Astrocyte of the hippocampus (primary cell): ENCODE measurements around the gene FAM131B.

Source experiments
- DNase-seq: peaks from one replicate; pipeline ENCODE4 v3.0.0; 2011; ENCODE audit warnings: low read depth, low spot score

Gene FAM131B

DNA sequence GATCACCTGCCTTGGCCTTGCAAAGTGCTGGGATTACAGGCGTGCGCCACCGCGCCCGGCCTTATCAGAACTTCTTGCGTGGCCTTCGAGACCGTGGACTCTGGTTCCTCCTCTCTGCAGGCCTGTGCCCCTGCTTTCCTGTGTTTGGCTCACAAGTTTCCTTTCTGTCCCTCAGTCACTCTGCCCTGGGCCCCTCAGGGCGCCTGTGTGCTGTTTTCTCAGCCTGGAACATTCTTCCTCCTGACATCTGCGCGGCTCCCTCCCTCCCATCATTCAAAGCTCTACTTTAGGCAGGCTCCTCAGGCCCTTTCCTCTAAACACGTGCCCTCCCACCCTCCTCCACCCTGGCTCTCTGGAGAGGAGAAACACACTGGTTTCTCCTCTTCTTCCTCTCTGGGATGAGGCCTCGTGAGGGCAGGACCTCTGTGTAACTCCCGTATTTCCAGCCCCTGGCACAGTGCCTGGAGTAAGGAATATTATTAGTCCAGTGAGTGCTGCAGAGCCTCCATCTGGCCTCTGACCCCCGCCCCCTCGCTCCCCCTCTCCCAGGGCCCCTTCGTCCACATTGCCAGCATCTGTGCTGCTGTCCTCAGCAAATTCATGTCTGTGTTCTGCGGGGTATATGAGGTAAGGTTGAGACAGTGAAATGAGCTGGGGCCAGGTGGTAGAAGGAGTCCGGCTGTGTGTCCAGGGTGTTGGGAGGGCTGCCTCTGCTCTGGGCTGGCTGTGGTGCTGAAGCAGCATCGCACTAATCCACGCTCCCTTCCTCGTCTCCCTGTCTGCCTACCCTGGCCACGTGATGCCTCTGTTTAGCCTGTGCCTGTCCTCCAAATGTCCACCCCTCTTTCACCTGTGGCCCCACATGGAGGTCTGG lies 39.5 kb downstream of the FAM131B start:
- no peak for DNase-seq

DNA sequence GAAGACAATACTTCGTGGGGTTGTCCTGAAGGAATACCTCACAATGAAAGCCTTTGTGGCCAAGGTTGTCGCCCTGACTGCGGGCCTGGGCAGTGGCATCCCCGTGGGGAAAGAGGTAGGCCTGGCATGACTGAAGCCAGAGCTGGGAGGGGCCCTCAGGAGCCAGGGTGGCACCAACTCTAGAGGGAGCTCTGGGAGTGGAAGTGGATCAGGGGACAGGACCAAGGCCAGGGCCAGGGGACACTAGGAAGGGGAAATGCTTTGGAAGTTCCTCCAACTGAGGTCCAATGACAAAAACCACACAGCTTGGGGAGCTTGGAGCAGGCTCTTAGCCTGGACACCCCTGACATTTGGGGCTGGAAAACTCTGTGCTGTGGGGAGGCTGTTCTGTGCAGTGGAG lies 40.8 kb downstream of the FAM131B start:
- no peak for DNase-seq

- no peak for DNase-seq
These were observed 41.3 kb downstream of the FAM131B start for GRCh38 chr7:143321242-143321641.

GRCh38 chr7:143320620-143321019 lies 41.9 kb downstream of the FAM131B start:
- no peak for DNase-seq

- no peak for DNase-seq
These were observed 43.9 kb downstream of the FAM131B start for GRCh38 chr7:143318661-143319060.

GRCh38 chr7:143316492-143316891 lies 46.0 kb downstream of the FAM131B start:
- DNase-seq = no peak

- DNase-seq = no peak
These were observed 46.7 kb downstream of the FAM131B start, which contains the start of gene CLCN1 for GRCh38 chr7:143315776-143316175. Gene CLCN1 (plus strand): TSS chr7:143316111. CDS start chr7:143316213, 102 bp downstream.

DNA sequence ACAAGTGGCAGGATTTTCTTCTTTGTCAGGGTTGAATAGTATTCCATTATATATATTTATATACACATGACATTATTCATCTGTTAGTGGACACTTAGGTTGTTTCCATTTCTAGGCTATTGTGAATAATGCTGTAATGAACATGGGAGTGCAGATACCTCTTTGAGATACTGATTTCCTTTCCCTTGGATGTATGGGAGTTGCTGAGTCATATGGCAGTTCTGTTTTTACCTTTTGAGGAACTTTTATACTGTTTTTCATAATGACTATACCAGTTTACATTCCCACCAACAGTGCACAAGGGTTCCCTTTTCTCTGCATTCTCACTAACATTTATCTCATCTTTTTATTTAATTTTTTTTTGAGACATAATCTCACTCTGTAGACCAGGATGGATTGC lies 48.4 kb downstream of the FAM131B start:
- DNase-seq = no peak

DNA sequence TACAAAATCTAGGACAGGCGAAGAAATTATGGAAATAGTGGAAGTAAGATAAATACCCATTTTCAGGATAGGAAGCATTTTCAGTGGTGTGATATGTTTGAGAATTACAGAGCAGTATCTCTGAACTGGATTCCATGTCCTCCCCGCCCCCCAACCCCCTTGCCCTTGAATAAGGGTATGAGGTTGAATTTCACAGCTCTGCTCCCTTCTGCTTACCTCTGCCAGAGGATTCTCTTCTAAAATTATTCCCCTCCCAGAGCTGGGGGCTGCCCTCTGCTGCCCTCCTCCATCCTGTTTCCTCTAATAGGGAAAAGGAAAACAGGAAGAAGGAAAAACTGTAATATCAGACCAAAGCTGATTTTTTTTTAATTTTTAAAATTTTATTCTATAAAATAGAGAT lies 53.9 kb downstream of the FAM131B start:
- no peak for DNase-seq

- peak; percentile 50 for DNase-seq
These were observed 57.0 kb downstream of the FAM131B start for GRCh38 chr7:143305423-143306070.

- no peak for DNase-seq
These were observed 57.6 kb downstream of the FAM131B start for GRCh38 chr7:143304938-143305337.

DNA sequence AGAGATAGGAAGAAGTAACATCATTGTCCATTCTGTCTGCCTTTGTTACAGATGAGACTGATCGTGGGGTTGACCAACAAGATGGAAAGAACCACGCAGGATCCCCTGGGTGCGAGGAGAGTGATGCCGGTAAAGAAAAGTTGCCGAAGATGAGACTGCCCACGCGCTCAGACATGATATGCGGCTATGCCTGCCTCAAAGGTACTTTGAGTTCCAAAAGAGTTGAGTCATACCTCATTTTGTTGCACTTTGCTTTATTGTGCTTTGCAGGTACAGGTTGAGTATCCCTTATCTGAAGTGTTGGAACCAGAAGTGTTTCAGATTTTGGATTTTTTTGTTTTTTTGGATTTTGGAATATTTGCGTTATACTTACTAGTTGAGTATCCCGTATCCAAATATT lies 58.8 kb downstream of the FAM131B start:
- no peak for DNase-seq
